Left colon (tissue), 2 donors: ENCODE measurements around the gene DPP9. TPM values are rescaled to one million over a fixed set of nuclear protein-coding genes. Genes with fewer than 3 reads are reported as not detected.
"Not testable (repeated sequence)": the region's sequence is repeated elsewhere in the genome, so short reads cannot be mapped to it uniquely, and the experiment has no call there.

Experiments used
- ATAC-seq: fragments of 200-7000 bp; cut with Tn5 transposase; one replicate; pipeline ENCODE4 v1.9.1; 2020; ENCODE audit warnings: mild to moderate bottlenecking, moderate library complexity
- DNase-seq, 2 donors: peaks; one replicate each; pipeline ENCODE4 v3.0.0-alpha.2; 2020
- intact Hi-C, 2 donors: fragments of 100-400 bp; cut with DNase I in 1 of 2; cut with micrococcal nuclease in 1 of 2; formaldehyde crosslinking; loops; one replicate each; pipeline versions ENCODE4 v1.11.2 to v1.14.0; 2022; cut with DNase I, micrococcal nuclease
- total RNA-seq, 2 donors: library from RNA; stranded (reverse); fragmentation: NEBNext Ultra II Directional; extraction: Animal tissue kit (Norgen Biotek cat#: 25700); gene quantifications; one replicate each; pipeline ENCODE4 v1.2.1, GENCODE V29; 2021
- donor health status: DM: no; HTN: no; CAD: no.
- donor health status: DM: yes; HTN: yes; CAD: no.

Gene DPP9
- total RNA-seq, 2 donors from 2014 or later = 59.9 to 72.8 TPM

DNA sequence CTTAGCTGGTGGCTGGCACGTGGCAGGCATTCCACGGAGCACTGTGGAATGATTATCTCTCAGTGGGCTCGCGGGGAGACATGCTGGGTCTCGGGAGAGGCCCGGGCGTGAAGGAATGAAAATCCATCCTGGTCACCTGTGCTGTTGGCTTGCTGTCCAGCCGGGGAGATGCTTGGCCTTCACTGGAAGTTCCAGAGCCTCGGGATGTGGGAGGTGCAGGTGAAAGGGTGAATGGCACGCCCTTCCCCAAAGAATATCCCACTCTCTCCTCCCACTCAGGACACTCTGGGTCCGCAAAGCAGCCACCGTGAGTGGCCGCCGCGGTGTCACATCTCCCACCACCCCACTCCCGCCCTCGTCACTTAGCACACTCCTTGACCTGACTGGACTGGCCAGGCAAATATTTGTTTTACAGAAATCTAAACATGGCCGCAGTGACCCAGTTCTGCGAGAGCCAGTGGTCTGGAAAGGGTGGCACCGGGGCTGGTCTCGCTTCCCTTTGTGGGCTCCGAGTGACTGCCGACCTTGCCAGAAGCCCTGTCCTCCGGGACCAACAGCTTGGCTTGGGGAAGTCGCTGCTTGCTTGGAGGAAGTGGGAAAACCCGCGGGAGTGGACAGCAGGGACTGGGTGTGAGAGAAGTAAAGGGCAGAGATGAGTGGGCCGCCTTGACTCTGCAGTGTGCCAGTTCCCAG lies 8.0 kb downstream of the DPP9 start:
- DNase-seq (peak in 1 of 2 donors; percentile 25), ATAC-seq (no peak)
- intact Hi-C loops = no loop called here

DNA sequence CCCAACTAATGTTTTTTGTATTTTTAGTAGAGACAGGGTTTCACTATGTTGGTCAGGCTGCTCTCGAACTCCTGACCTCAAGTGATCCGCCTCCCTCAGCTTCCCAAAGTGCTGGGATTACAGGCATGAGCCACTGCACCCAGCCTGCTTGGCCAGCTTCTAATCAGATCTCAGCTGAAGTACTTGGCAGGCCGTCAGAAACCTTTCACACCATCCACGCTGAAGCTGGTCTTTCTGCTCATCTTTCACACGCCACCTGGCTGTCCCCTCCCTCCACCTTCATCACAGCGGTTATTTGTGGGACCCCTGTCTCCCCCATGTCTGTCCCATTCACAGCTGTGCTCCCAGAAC lies 8.5 kb downstream of the DPP9 start:
- DNase-seq, ATAC-seq, intact Hi-C loops: not testable (repeated sequence)

DNA sequence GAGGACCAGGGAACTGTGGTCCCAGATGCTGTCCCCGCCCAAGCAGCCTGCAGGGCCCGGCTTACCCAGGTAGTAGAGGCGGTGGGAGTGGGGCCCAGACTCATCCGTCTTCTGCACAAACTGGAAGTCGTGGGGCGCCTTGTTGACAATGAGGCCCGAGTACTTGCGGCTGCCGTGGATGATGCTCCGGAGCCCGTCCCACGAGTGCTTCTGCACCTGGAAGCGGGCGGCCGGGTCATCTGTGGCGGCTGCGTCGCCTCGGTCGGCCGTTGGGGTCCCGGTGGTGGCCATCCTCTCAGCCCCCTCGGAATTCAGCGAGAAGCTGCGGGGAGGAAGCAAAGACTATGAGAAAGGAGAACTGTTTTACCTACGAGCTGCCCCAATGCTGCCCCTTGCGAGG lies 9.6 kb downstream of the DPP9 start:
- ATAC-seq (no peak), DNase-seq (no peak)
- intact Hi-C loops = no loop called here

DNA sequence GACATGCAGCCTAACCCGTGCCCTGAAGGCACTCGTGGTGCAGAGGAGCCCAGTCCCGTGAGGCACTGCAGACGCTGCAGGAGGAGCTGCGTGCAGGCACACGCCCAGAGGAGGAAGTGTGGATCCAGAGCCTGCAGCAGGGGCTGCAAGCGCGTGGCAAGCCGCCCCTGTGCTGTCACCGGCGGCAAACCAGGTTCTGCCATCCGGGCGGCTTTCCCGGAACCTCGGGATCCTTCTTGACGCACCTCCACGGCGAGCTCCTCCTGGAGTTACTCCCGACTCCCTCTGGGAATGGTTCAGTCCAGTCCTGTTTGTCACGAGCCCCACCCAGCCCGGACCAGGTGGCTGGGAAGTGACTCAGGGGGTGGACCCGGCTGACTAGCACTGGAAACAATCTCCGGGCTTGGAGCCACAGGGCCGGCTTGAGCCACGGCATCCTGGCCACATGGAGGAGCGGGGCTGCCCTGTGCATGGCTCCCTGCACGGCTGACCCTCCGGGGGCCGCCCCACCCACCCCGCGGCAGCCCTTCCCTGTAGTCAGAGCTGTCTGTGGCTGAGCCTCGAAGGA lies 10.2 kb downstream of the DPP9 start:
- peak; percentile 97 for ATAC-seq
- intact Hi-C loops = no loop called here
- DNase-seq = peak; percentile 88 to 93

DNA sequence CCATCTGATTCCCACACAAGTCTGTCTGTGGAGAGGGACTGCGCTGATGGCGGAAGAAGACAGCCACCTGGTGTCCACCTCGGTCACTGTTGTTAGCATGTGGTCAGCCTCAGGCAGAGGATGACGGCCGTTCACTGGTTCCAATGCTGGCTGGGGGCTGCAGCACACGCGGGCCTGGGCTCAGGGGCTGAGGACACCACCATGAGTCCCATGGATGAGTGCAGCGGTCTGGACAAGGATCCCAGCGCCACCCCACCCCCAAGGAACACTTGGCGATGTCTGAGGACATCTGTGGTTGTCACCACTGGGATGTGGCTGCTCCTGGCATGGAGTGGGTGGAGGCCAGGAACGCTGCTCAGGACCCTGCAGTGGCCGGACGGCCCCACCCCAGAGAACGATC lies 10.9 kb downstream of the DPP9 start:
- ATAC-seq (no peak), DNase-seq (no peak)
- intact Hi-C loops = no loop called here

DNA sequence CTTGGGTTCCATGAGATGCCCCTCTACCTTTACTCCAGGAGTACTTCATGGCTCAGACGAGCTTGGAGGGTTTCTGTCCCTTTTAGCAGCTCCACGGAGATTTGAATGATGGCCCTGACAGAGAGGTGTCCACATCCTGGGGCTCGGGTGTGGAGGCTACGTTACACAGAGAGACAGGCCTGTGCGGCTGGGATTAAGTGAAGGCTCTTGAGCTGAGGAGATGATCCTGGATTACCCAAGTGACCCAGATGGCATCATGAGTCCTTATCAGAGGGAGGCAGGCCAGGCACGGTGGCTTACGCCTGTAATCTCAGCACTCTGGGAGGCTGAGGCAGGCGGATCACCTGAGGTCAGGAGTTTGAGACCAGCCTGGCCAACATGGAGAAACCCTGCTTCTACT lies 12.4 kb downstream of the DPP9 start:
- DNase-seq = no peak
- ATAC-seq = no peak
- intact Hi-C loops = no loop called here

DNA sequence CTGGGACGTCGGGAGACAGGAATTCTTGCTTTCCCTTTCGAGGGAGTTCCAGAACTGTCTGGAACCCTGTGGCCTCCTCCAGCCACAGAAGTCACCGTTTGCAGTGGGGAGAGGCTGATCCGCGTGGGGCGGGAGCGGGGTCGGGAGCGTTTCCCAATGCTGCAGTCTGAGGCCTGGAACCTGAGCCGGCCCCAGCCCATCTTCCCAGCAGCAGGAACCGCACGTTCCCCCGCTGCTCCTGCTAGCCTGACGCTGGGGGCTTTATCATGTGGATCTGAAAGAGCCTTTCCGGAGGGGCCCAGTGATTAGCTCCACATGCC lies 13.4 kb downstream of the DPP9 start:
- ATAC-seq (no peak), DNase-seq (no peak)
- intact Hi-C loops = no loop called here

DNA sequence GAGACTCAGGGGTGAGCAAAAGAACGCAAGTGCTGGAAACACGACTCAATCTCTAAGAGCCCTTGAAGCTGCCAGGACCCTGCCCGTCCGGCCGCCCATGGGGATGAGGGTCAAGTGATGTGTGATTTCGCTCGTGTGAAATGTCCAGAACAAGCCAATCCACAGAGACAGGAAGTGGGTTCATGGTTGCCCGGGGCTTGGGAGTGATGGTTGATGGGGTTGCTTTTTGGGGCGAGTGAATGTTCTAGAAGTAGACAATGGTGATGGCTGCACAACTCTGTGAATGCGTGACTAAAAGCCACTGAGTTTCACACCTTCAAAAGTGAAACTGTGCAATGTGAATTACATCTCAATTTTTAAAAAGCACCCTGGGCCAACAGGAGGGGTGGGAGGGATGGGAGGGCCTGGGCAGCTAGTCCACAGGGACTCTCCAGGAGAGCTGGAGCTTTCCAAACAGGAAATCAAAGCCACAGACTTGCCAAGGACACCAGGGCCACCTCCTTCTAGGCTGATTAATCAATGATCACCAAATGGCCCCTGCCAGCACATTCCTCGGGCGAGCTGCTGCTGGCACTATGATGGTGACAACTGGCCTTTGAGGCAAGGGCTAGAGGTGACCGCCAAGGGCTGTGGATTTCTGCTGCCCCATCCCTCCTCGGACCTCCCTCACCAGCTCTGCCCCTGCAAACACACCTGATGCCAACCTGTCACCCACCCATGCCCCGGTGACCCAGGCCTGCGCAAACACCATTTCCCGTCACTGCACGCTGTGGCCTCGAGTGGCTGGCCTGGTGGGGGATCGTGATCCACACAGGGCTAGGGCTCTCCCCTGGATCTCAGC lies 14.0 kb downstream of the DPP9 start:
- DNase-seq (no peak), ATAC-seq (no peak)
- intact Hi-C loops = no loop called here

DNA sequence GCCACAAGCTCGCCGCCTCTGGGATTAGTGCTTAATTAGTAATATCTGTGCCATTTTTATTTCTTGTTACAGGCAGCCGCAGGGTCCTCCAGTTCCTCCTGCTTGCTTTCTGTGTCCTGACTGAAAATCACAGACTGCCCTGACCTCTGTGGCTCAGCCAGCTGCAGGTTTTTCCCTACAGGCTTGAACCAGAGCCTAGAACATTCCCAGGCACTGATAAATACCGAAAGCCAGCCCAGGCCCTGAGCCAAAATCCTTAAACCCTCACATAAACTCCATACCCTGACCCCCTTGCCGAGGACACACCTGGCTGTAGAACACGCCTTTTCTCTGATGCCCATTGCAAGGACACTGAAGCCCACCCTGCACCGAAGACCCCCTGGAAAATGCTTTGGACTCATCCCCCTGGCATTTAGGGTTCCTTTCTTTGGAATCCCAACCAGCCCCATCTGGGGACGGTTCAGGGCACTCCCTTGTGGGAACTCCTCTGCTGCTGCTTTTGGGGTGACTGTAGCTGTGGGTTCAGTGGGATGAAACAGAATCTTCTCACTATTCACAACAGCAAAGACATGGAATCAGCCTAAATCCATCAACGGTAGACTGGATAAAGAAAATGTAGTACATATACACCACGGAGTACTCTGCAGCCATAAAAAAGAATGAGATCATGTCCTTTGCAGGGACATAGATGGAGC lies 15.5 kb downstream of the DPP9 start:
- no peak for ATAC-seq
- DNase-seq = peak in 1 of 2 donors; percentile 26
- intact Hi-C loops = no loop called here

DNA sequence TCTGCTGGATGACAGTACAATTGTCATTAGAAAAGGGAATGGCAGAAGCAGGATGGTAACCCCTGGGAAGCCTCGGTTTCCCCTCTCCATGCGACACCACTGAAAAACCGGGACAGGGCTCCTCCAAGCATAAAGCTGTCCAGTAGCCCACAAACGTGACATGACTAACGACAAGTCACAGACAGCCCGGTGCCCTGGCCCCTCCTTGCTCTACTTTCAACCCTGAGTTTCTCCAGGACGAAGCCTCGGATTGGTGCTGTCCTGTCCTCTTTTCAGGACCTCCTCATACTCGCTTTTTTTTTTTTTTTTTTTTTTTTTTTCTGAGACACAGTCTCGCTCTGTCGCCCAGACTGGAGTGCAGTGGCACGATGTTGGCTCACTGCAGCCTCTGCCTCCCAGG lies 16.3 kb downstream of the DPP9 start:
- intact Hi-C loops = no loop called here
- ATAC-seq = no peak
- DNase-seq = no peak

DNA sequence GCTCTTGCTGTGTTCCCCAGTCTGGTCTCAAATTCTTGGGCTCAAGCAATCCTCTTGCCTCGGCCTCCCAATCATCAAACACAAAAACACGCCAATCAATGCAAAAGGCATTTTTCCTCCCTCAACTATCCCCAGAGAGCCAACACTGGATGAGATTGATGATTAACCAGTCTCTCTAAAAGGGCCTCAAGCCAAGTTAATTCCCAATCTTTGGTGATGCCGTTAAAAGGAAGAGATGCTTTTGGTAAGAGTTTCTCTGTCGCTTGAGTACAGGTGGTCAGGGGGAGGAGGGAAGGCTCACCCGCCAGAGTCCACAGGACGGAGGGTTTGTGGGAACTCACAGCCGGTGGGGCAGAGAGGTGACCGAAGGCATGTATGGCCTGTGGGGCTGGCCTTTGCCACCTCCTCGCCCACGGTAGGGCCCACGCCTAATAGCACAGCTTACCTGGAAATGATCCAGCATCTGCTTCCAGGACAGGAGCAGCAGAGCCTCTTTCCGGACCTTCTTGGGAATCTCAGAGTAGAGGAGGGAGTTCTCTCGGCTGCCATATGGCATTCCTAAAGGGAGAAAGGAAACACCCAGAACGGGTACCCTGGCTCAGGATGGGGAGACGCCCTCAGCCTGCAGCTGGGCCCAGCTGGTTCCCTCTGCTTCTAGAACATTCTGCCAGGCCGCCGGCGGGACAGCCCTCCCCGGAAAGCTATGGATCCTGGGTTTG lies 18.1 kb downstream of the DPP9 start:
- DNase-seq (peak; percentile 48 to 51), ATAC-seq (peak; percentile 67)
- intact Hi-C loops = no loop called here

DNA sequence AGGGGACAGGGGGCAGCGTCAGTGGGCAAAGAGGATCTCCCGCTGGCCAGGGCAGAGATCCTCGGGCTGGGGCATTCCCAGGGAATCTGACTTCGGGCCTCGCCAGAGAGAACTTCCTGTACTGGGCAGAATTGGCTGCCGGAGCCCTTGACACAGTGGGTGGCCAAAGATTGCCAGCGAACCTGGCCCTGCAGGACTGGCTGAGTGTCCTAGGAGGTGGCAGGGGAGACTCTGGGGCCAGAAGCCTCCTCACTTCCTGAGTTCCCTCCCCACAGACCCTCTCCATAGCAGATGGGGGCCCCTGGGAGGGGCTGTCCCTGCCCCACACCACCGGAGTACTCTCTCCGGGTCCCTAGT lies 19.3 kb downstream of the DPP9 start:
- ATAC-seq (no peak), DNase-seq (no peak)
- intact Hi-C loops = no loop called here

DNA sequence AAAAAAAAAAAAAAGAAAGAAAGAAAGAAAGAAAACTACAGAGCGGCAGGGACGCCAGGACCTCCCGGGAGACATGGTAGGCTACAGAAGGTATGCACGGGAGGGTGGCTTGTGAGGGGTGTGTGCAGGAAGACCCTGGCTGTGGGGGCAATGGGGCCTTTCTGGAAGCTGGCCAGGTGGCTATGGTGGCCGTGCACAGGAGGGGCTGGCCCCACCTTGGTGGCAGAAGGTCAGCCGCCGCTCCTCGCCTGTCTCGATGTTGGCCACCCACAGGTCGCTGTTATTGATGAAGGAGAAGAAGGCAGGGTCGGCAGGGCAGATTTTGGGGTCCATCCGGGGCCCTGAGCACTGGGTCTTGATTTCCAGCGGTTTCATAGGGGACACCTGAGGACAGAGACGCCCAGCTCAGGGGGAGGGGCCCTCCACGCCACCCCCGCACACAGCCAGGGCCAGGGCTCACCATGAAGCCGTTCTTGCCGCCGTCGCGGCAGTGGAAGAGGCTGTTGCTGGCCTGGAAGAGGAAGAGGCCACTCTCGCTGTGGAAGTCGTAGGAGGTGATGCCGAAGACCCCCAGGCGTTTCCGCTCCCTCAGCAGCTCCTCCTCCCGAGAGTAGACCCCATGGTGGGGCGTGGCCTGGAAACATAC lies 19.8 kb downstream of the DPP9 start:
- no peak for ATAC-seq
- intact Hi-C loops = no loop called here
- DNase-seq = no peak

DNA sequence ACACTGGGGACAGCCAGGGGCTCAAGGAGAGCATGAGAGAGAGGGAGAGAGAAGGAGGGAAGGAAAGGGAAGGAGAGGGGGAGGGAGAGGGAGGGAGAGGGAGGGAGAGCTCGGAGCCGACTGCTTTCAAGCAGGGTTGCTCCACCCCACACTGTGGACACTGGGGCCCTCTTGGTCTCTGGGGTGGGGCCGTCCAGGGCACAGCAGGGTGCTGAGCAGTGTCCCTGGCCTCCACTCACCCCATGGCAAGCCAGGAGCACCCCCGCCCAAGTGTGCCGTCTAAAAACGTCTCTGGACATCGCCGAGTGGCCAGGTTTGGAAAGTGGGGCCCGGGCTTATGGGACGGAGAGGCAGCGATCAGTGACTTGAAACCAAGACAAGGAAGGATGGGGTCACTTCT lies 20.9 kb downstream of the DPP9 start:
- ATAC-seq (no peak), DNase-seq (no peak)
- intact Hi-C loops = no loop called here

DNA sequence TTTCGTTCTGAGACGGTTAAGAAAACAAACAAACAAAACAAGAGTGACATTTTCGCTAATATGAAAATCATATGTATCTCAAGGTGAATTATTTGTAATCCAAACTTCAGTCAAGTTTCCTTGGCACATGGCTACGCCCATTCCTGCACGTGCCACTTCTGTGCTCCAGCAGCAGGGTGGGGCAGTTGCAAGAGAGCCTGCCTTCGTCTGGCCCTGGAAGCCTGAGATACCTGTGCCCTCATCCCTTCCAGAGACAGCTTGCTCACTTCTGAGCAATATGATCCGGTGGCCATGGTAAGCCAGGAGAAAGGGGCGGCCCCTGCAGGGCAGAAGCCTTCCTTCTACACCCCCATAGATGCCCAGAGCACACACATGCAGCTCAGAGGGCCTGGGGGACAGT lies 22.1 kb downstream of the DPP9 start:
- no peak for ATAC-seq

DNA sequence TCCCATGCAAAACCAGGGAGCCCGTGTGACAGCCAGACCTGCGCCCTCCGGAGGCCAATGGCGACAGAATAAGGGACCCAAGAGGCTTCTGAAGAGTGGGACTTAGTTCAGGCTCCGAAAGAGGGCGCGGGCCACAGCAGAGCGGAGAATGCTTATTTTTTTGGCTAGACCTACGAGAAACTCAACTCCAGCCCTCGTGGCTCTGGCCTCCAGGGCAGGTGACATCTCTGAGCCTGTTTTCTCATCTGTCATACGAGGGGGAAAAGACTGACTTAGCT lies 23.0 kb downstream of the DPP9 start:
- DNase-seq (no peak), ATAC-seq (no peak)
- intact Hi-C loops = no loop called here

More for the DNA sequence above, 22.1 kb downstream of the DPP9 start:
- no peak for DNase-seq
- intact Hi-C loops = no loop called here

DNA sequence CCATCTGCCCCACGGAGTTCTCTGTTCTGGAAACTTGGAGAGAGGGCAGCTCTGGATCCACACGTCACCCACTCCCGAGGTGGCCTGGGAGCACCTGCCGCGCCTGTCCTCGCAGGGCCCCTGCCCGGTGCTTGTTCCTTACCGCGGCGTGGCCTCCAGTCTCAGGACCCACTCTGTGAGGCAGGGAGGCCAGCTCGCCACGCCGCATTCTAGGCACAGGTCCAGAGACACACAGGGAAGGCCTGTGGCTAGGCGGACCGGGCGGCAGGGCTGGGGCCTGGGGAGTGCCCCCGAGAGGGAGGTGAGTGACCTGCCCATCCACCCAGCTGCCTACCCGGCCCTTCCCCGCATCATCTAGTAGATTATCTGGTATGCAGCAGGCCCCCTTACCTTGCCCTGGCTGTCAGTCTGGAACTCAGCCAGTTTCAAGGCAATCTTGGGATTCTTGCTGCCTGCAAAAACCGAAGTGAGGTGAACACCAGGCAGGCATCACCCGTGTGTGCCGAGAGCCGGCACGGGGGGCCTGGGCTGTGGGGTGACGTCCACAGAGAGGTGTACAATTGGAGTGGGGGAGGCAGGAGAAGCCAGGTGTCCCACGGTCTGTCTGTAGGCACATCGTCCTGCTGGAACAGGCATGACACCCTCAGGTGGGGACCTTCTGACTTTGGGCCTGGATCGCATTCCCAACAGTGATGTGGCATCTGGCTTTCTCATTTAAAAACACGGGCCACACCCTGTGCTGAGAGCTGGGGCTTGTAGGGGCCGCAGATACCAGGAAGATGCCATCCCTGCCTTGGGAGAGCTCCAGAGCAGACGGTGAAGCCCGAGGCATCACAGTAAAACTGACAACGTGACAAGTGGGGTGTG lies 23.6 kb downstream of the DPP9 start:
- intact Hi-C loops = no loop called here
- ATAC-seq (no peak), DNase-seq (no peak)

DNA sequence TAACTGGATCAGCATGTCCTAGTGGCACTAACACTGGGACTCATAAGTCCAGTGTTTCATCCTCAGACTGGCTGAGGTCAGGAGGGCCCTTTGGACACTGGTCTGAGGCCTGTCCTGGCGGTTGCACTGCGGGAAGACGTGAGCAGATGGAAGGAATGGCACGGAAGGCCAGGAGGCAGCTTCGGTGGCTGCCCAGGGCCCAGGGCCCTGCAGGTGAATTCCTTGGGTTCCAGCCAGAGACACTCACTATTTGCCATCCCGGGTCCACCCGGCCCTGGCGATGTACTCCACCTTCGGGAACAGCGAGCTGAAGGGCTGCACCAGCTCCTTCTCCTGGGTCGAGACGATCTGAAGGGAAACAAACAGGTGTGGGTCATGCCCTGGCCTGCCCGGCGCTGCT lies 26.3 kb downstream of the DPP9 start:
- DNase-seq (no peak), ATAC-seq (no peak)
- intact Hi-C loops = no loop called here
